Testis (tissue), 2 donors: Measurements from ENCODE around the gene CNGA3.

ENCODE experiments used
- POLR2A ChIP-seq: fragments of 450-650 bp; IDR thresholded peaks from one replicate; pipeline ENCODE4 v1.6.1; 2017; ENCODE audit warnings: antibody characterized with exemption, mild to moderate bottlenecking, moderate library complexity
- TF ChIP-seq, protein P1 (sequence below), 3 experiments: fragments of 450-650 bp in 2 of 3; fragments of 200-600 bp in 1 of 3; sonication (generic) in 1 of 3; IDR thresholded peaks; one replicate each; pipeline ENCODE4 v1.5.1; 2016 to 2019; ENCODE audit warnings: antibody characterized with exemption in 3 of 3, mild to moderate bottlenecking in 2 of 3, moderate library complexity in 1 of 3

DNA sequence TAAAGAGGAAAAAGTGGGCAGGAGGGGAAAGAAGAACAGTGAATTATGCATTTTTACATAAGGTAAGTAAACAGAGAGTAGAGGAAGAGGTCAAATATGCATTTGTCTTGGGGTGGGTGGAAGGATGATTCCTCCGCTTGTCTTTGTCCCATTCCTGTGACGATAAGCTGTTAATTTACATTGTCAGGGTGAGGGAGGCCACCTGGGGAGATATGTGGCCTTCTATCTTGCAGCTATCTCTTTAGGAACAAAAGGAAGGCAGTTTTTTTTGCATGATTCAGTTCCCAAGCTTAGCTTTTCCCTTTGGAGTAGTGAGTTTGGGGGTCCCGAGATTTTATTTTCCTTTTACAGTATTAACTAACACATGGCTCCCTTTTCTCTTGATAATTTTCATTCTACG, 96.2 kb downstream of the CNGA3 start:
- no peak for TF ChIP-seq POLR2A
- TF ChIP-seq, protein P1, sequence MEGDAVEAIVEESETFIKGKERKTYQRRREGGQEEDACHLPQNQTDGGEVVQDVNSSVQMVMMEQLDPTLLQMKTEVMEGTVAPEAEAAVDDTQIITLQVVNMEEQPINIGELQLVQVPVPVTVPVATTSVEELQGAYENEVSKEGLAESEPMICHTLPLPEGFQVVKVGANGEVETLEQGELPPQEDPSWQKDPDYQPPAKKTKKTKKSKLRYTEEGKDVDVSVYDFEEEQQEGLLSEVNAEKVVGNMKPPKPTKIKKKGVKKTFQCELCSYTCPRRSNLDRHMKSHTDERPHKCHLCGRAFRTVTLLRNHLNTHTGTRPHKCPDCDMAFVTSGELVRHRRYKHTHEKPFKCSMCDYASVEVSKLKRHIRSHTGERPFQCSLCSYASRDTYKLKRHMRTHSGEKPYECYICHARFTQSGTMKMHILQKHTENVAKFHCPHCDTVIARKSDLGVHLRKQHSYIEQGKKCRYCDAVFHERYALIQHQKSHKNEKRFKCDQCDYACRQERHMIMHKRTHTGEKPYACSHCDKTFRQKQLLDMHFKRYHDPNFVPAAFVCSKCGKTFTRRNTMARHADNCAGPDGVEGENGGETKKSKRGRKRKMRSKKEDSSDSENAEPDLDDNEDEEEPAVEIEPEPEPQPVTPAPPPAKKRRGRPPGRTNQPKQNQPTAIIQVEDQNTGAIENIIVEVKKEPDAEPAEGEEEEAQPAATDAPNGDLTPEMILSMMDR (IDR thresholded peaks at IDR 0.05): no peak
